Cerebellar cortex (tissue), 1 donor: ENCODE data around the gene LYPLAL1.
"Not testable (repeated sequence)": the region's sequence is repeated elsewhere in the genome, so short reads cannot be mapped to it uniquely, and the experiment has no call there.

ENCODE experiments used
- DNase-seq: peaks from one replicate; pipeline ENCODE4 v3.0.0-alpha.2; 2015; ENCODE audit warnings: low spot score

Gene LYPLAL1

GRCh38 chr1:219215477-219215876 lies 41.8 kb downstream of the LYPLAL1 start:
- no peak for DNase-seq

- no peak for DNase-seq
Observed at GRCh38 chr1:219220945-219221344, 47.3 kb downstream of the LYPLAL1 start.

GRCh38 chr1:219223496-219223895 lies 49.8 kb downstream of the LYPLAL1 start:
- DNase-seq: no peak

GRCh38 chr1:219226196-219226595 lies 52.5 kb downstream of the LYPLAL1 start:
- DNase-seq: no peak

GRCh38 chr1:219227360-219228057 lies 53.8 kb downstream of the LYPLAL1 start:
- DNase-seq: no peak

- DNase-seq: no peak
Observed at GRCh38 chr1:219228058-219228419, 54.4 kb downstream of the LYPLAL1 start.

GRCh38 chr1:219232890-219233289 lies 59.2 kb downstream of the LYPLAL1 start:
- DNase-seq: no peak

GRCh38 chr1:219235903-219236481 lies 62.3 kb downstream of the LYPLAL1 start:
- no peak for DNase-seq

- no peak for DNase-seq
Observed at GRCh38 chr1:219236933-219237610, 63.4 kb downstream of the LYPLAL1 start.

- DNase-seq: no peak
Observed at GRCh38 chr1:219239518-219239917, 65.8 kb downstream of the LYPLAL1 start.

GRCh38 chr1:219244864-219245263 lies 71.2 kb downstream of the LYPLAL1 start:
- DNase-seq: no peak

- DNase-seq: no peak
Observed at GRCh38 chr1:219247441-219247840, 73.8 kb downstream of the LYPLAL1 start.

- not testable (repeated sequence) for DNase-seq
Observed at GRCh38 chr1:219250468-219250867, 76.8 kb downstream of the LYPLAL1 start.

- DNase-seq: no peak
Observed at GRCh38 chr1:219257751-219258150, 84.1 kb downstream of the LYPLAL1 start.

GRCh38 chr1:219261454-219261853 lies 87.8 kb downstream of the LYPLAL1 start:
- DNase-seq: no peak
